WI38 (cell line): Measurements from ENCODE around the gene HBEGF.
A peak's percentile ranks its signal among the peaks of the same experiment; 100 is the strongest.

ENCODE experiments used
- H3K4me3 ChIP-seq: 2 replicates; pipeline ENCODE4 v1.5.1; 2011; ENCODE audit warnings: low read depth, mild to moderate bottlenecking, control low read depth, low read length
- CTCF ChIP-seq: IDR thresholded peaks from 2 replicates; pipeline ENCODE4 v1.5.1; 2012; ENCODE audit warnings: low read depth, mild to moderate bottlenecking, control low read depth, low read length

HBEGF gene

GRCh38 chr5:140346348-140347221 lies at the start of gene HBEGF:
HBEGF (minus strand) TSS chr5:140346603; CDS start chr5:140346328, 275 bp downstream.
- H3K4me3 ChIP-seq: peak within 1 kb of the TSS; percentile 60
- TF ChIP-seq CTCF: peak; percentile 23; the same call in 1 of the 2 replicates

DNA sequence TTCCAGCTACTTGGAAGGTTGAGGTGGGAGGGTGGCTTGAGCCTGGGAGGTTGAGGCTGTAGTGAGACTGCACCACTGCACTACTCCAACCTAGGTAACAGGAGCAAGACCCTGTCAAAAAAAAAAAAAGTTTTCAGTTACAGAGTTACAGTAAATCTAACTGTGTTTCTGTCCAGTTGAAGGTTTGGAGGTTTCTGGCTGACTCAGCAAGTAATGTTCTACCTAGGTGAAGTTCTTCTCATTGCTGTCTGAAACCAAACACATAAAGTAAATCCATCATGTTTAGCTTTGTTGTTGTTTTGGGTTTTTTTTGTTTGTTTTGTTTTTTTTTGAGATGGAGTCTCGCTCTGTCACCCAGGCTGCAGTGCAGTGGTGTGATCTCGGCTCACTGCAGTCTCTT lies 47.3 kb upstream of the HBEGF start:
- no peak overlapping the region for H3K4me3 ChIP-seq
- TF ChIP-seq CTCF: no peak

- no peak overlapping the region for H3K4me3 ChIP-seq
- no peak for TF ChIP-seq CTCF
These were observed 45.3 kb upstream of the HBEGF start for GRCh38 chr5:140391732-140392131.

DNA sequence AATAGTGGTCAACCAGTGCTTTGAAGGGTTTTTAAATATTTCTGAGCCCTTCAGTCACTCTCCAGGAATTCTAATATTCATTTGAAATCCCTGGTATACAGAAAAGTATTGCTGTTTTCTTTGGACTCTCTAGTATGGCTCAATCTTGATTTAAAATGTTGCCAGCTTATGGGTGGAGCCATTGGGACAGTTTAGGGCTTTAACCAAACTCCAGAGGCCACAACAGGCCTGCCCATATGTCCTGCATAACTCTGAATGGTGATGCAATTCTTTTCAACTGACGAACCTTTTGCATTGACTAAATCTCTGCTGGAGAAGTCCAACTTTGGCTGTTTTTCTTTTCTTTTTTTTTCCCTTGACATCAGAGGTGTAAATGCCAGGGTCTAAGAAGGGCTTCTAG lies 44.9 kb upstream of the HBEGF start:
- no peak overlapping the region for H3K4me3 ChIP-seq
- TF ChIP-seq CTCF: no peak

DNA sequence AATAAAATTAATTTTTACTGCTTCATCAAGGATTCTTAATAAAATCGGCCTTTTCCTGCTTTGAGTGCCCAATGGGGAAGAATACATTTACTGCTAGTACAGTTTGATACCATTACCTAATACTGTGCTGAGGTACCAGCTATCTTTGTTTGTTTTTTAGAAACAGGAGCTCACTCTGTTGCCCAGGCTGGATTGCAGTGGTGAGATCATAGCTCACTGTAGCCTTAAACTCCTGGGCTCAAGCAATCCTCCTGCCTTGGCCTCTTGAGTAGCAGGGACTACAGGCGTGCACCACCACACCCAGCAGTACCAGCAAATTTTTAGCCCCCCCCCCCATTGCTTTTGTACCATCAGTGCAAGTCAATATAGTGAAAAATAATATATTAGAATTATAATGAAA lies 41.6 kb upstream of the HBEGF start:
- no peak overlapping the region for H3K4me3 ChIP-seq
- no peak for TF ChIP-seq CTCF

GRCh38 chr5:140383300-140383699 lies 36.9 kb upstream of the HBEGF start:
- no peak overlapping the region for H3K4me3 ChIP-seq
- no peak for TF ChIP-seq CTCF

GRCh38 chr5:140382866-140383265 lies 36.5 kb upstream of the HBEGF start:
- TF ChIP-seq CTCF: no peak
- H3K4me3 ChIP-seq: no peak overlapping the region
